Neural progenitor cell (in vitro differentiated cells): ENCODE results near the gene SLC35F3. TPM values are rescaled to one million over a fixed set of nuclear protein-coding genes. Genes with fewer than 3 reads are reported as not detected.

Experiments
- DNase-seq: peaks from one replicate; pipeline ENCODE4 v3.0.0-alpha.2; 2016; ENCODE audit warnings: low spot score
- H2AFZ ChIP-seq: fragments of 200-600 bp; sonication (generic); replicated peaks from 2 replicates; pipeline ENCODE4 v1.6.1; 2016; ENCODE audit warnings: antibody characterized with exemption
- H3F3A ChIP-seq: fragments of 200-600 bp; sonication (generic); 2 replicates; pipeline ENCODE4 v1.6.1; 2016; ENCODE audit warnings: antibody characterized with exemption, low read depth
- H3K27ac ChIP-seq: fragments of 200-600 bp; sonication (generic); 2 replicates; pipeline ENCODE4 v1.5.1; 2016; ENCODE audit warnings: mild to moderate bottlenecking
- H3K27me3 ChIP-seq: fragments of 200-600 bp; sonication (generic); 2 replicates; pipeline ENCODE4 v1.6.1; 2016; ENCODE audit warnings: mild to moderate bottlenecking, moderate library complexity
- H3K36me3 ChIP-seq: fragments of 200-600 bp; sonication (generic); 2 replicates; pipeline ENCODE4 v1.5.1; 2016
- H3K4me1 ChIP-seq: fragments of 200-600 bp; sonication (generic); 2 replicates; pipeline ENCODE4 v1.6.1; 2016; ENCODE audit warnings: mixed run types
- H3K4me2 ChIP-seq: fragments of 200-600 bp; sonication (generic); 2 replicates; pipeline ENCODE4 v1.6.1; 2016
- H3K4me3 ChIP-seq: fragments of 200-600 bp; sonication (generic); 2 replicates; pipeline ENCODE4 v1.5.1; 2016
- H3K79me2 ChIP-seq: fragments of 200-600 bp; sonication (generic); 2 replicates; pipeline ENCODE4 v1.6.1; 2016; ENCODE audit warnings: low read depth
- H3K9ac ChIP-seq: fragments of 200-600 bp; sonication (generic); 2 replicates; pipeline ENCODE4 v1.6.1; 2016
- H3K9me3 ChIP-seq: fragments of 200-600 bp; sonication (generic); 2 replicates; pipeline ENCODE4 v1.5.1; 2016; ENCODE audit warnings: low read depth
- H4K20me1 ChIP-seq: fragments of 200-600 bp; sonication (generic); 2 replicates; pipeline ENCODE4 v1.6.1; 2016; ENCODE audit warnings: low read depth
- H3K27ac Mint-ChIP-seq: 3 replicates; pipeline ENCODE4 v1.8.0; 2021; ENCODE audit warnings: mixed read lengths
- H3K27me3 Mint-ChIP-seq: 2 replicates; pipeline ENCODE4 v1.8.0; 2022; ENCODE audit warnings: low read depth, mild to moderate bottlenecking, inconsistent platforms, moderate library complexity, mixed read lengths; ENCODE audit not compliant: insufficient read depth
- H3K36me3 Mint-ChIP-seq: 3 replicates; pipeline ENCODE4 v1.8.0; 2021; ENCODE audit warnings: mixed read lengths
- H3K4me1 Mint-ChIP-seq: 3 replicates; pipeline ENCODE4 v1.8.0; 2021; ENCODE audit warnings: mixed read lengths
- H3K4me3 Mint-ChIP-seq: 3 replicates; pipeline ENCODE4 v1.8.0; 2021; ENCODE audit warnings: mild to moderate bottlenecking, moderate library complexity, mixed read lengths
- H3K9me3 Mint-ChIP-seq: 3 replicates; pipeline ENCODE4 v1.8.0; 2020; ENCODE audit warnings: mixed read lengths
- CTCF ChIP-seq: fragments of 200-600 bp; sonication (generic); IDR thresholded peaks from 2 replicates; pipeline ENCODE4 v1.5.1; 2017; ENCODE audit warnings: antibody characterized with exemption, mild to moderate bottlenecking
- EZH2 ChIP-seq: fragments of 200-600 bp; sonication (generic); IDR thresholded peaks from 2 replicates; pipeline ENCODE4 v1.6.1; 2017; ENCODE audit warnings: antibody characterized with exemption, mild to moderate bottlenecking, moderate library complexity
- EZH2phosphoT487 ChIP-seq: fragments of 200-600 bp; sonication (generic); IDR thresholded peaks from 2 replicates; pipeline ENCODE4 v1.6.1; 2017; ENCODE audit warnings: antibody characterized with exemption
- total RNA-seq: library from RNA; depleted of rRNA; stranded (reverse); fragments of >200 nt; gene quantifications from 2 replicates; pipeline ENCODE4 v1.2.3, GENCODE V29; 2015; ENCODE audit warnings: low replicate concordance

Gene SLC35F3
- total RNA-seq, 1 donor from 2014 or later = 0.79 TPM

GRCh38 chr1:234135501-234135900 is 231.0 kb downstream of the SLC35F3 start:
- no peaks in the 10 kb centered on the region for H4K20me1 ChIP-seq
- no peak overlapping the region for H3K27ac ChIP-seq
- no peaks in the 10 kb centered on the region for H3K9me3 Mint-ChIP-seq
- no peak overlapping the region for H3K4me3 Mint-ChIP-seq
- H3K4me1 ChIP-seq = no peaks in the 10 kb centered on the region
- no peak overlapping the region for H2AFZ ChIP-seq
- no peaks in the 10 kb centered on the region for H3K36me3 Mint-ChIP-seq
- H3K27me3 ChIP-seq = no peaks in the 10 kb centered on the region
- no peaks in the 10 kb centered on the region for H3K9me3 ChIP-seq
- H3K4me2 ChIP-seq = no peak overlapping the region
- H3K4me1 Mint-ChIP-seq = no peaks in the 10 kb centered on the region
- no peaks in the 10 kb centered on the region for H3K79me2 ChIP-seq
- H3K9ac ChIP-seq = no peak overlapping the region
- peaks cover 3% of the 10 kb centered on the region for H3K27me3 Mint-ChIP-seq
- H3F3A ChIP-seq = no peaks in the 10 kb centered on the region
- no peak overlapping the region for H3K4me3 ChIP-seq
- no peak overlapping the region for H3K27ac Mint-ChIP-seq
- no peaks in the 10 kb centered on the region for H3K36me3 ChIP-seq
- TF ChIP-seq EZH2 (no peak), CTCF (no peak), EZH2phosphoT487 (no peak)
- DNase-seq = no peak

- Histone ChIP-seq H3K9me3 (no peaks in the 10 kb centered on the region), H3K4me2 (no peak overlapping the region), H3K4me1 (no peaks in the 10 kb centered on the region), H3K9ac (no peak overlapping the region), H3F3A (no peaks in the 10 kb centered on the region), H3K27ac (no peak overlapping the region), H4K20me1 (no peaks in the 10 kb centered on the region), H3K27me3 (no peaks in the 10 kb centered on the region), H3K36me3 (no peaks in the 10 kb centered on the region), H3K79me2 (no peaks in the 10 kb centered on the region), H3K4me3 (no peak overlapping the region), H2AFZ (no peak overlapping the region)
- Mint-ChIP-seq H3K9me3 (no peaks in the 10 kb centered on the region), H3K4me3 (no peak overlapping the region), H3K27ac (no peak overlapping the region), H3K4me1 (no peaks in the 10 kb centered on the region), H3K36me3 (no peaks in the 10 kb centered on the region), H3K27me3 (peaks cover 3% of the 10 kb centered on the region)
- no peak for TF ChIP-seq CTCF
- no peak for TF ChIP-seq EZH2phosphoT487
- no peak for TF ChIP-seq EZH2
- DNase-seq = no peak
Observed at GRCh38 chr1:234136073-234136472, 231.6 kb downstream of the SLC35F3 start.

GRCh38 chr1:234139966-234140365 is 235.5 kb downstream of the SLC35F3 start:
- no peaks in the 10 kb centered on the region for H4K20me1 ChIP-seq
- H3K4me2 ChIP-seq = no peak overlapping the region
- DNase-seq = no peak
- H3K4me3 Mint-ChIP-seq = no peak overlapping the region
- H3K4me1 ChIP-seq = no peaks in the 10 kb centered on the region
- peaks cover 2% of the 10 kb centered on the region for H3K9me3 Mint-ChIP-seq
- H3K4me3 ChIP-seq = no peak overlapping the region
- H3K9ac ChIP-seq = no peak overlapping the region
- H3K27me3 ChIP-seq = no peaks in the 10 kb centered on the region
- no peaks in the 10 kb centered on the region for H3K4me1 Mint-ChIP-seq
- H3K36me3 Mint-ChIP-seq = no peaks in the 10 kb centered on the region
- H2AFZ ChIP-seq = no peak overlapping the region
- no peak overlapping the region for H3K27ac Mint-ChIP-seq
- no peak overlapping the region for H3K27ac ChIP-seq
- TF ChIP-seq EZH2phosphoT487 (no peak), EZH2 (no peak), CTCF (no peak)
- H3K9me3 ChIP-seq = no peaks in the 10 kb centered on the region
- no peaks in the 10 kb centered on the region for H3K79me2 ChIP-seq
- H3K36me3 ChIP-seq = no peaks in the 10 kb centered on the region
- peaks cover 5% of the 10 kb centered on the region for H3K27me3 Mint-ChIP-seq
- no peaks in the 10 kb centered on the region for H3F3A ChIP-seq

- peaks cover 2% of the 10 kb centered on the region for H3K9me3 Mint-ChIP-seq
- peaks cover 4% of the 10 kb centered on the region for H3K27me3 Mint-ChIP-seq
- H2AFZ ChIP-seq = no peak overlapping the region
- no peaks in the 10 kb centered on the region for H4K20me1 ChIP-seq
- H3F3A ChIP-seq = no peaks in the 10 kb centered on the region
- H3K4me3 Mint-ChIP-seq = no peak overlapping the region
- H3K9ac ChIP-seq = no peak overlapping the region
- no peaks in the 10 kb centered on the region for H3K36me3 Mint-ChIP-seq
- H3K27ac ChIP-seq = no peak overlapping the region
- H3K9me3 ChIP-seq = no peaks in the 10 kb centered on the region
- DNase-seq = no peak
- H3K4me1 Mint-ChIP-seq = no peaks in the 10 kb centered on the region
- H3K27me3 ChIP-seq = no peaks in the 10 kb centered on the region
- H3K4me3 ChIP-seq = no peak overlapping the region
- H3K79me2 ChIP-seq = no peaks in the 10 kb centered on the region
- H3K36me3 ChIP-seq = no peaks in the 10 kb centered on the region
- H3K27ac Mint-ChIP-seq = no peak overlapping the region
- H3K4me2 ChIP-seq = no peak overlapping the region
- H3K4me1 ChIP-seq = no peaks in the 10 kb centered on the region
- TF ChIP-seq EZH2phosphoT487 (no peak), EZH2 (no peak), CTCF (no peak)
Observed at GRCh38 chr1:234140388-234140787, 235.9 kb downstream of the SLC35F3 start.
